Activated CD4-positive, alpha-beta T cell treated with anti-CD3 and anti-CD28 coated beads for 24 hours (primary cell): ENCODE measurements around the gene CHEK2.
"Not testable (repeated sequence)": the region's sequence is repeated elsewhere in the genome, so short reads cannot be mapped to it uniquely, and the experiment has no call there.

Source experiments
- DNase-seq, 2 donors: peaks; one replicate each; pipeline ENCODE4 v3.0.0-alpha.2; 2020; ENCODE audit warnings: low read depth in 2 of 2

CHEK2 gene

GRCh38 chr22:28741785-28742561 lies at the start of gene CHEK2, which contains the start of gene HSCB:
TSS of gene CHEK2 (minus strand) at chr22:28741820. CDS start at chr22:28734721, 7,099 bp downstream.
TSS of gene HSCB (plus strand) at chr22:28742039. CDS start at chr22:28742096, 57 bp downstream.
- peak; percentile 94 to 96 for DNase-seq

GRCh38 chr22:28791124-28791523 lies 49.5 kb upstream of the CHEK2 start:
- no peak for DNase-seq

- DNase-seq = no peak
Measured at GRCh38 chr22:28788601-28789000, 47.0 kb upstream of the CHEK2 start.

GRCh38 chr22:28783786-28784671 lies 42.4 kb upstream of the CHEK2 start:
- no peak for DNase-seq

GRCh38 chr22:28780296-28780695 lies 38.7 kb upstream of the CHEK2 start:
- no peak for DNase-seq

GRCh38 chr22:28779833-28780232 lies 38.2 kb upstream of the CHEK2 start:
- no peak for DNase-seq

- no peak for DNase-seq
Measured at GRCh38 chr22:28774378-28774777, 32.8 kb upstream of the CHEK2 start.

- DNase-seq = no peak
Measured at GRCh38 chr22:28773461-28773867, 31.8 kb upstream of the CHEK2 start.

GRCh38 chr22:28772633-28773460 lies 31.2 kb upstream of the CHEK2 start, which contains the start of gene CCDC117:
TSS of gene CCDC117 (plus strand) at chr22:28772695. CDS start at chr22:28772850, 155 bp downstream.
- DNase-seq = peak; percentile 85 to 90

GRCh38 chr22:28771195-28771791 lies 29.7 kb upstream of the CHEK2 start:
- no peak for DNase-seq

- no peak for DNase-seq
Measured at GRCh38 chr22:28769394-28770085, 27.9 kb upstream of the CHEK2 start.

- DNase-seq = no peak
Measured at GRCh38 chr22:28768701-28769393, 27.2 kb upstream of the CHEK2 start.

- no peak for DNase-seq
Measured at GRCh38 chr22:28766628-28767027, 25.0 kb upstream of the CHEK2 start.

- DNase-seq = not testable (repeated sequence)
Measured at GRCh38 chr22:28762000-28762399, 20.4 kb upstream of the CHEK2 start.

- no peak for DNase-seq
Measured at GRCh38 chr22:28761449-28761755, 19.8 kb upstream of the CHEK2 start.

GRCh38 chr22:28759861-28760560 lies 18.4 kb upstream of the CHEK2 start:
- DNase-seq = no peak

- not testable (repeated sequence) for DNase-seq
Measured at GRCh38 chr22:28754512-28754911, 12.9 kb upstream of the CHEK2 start.

- no peak for DNase-seq
Measured at GRCh38 chr22:28750471-28750881, 8.9 kb upstream of the CHEK2 start.

- no peak for DNase-seq
Measured at GRCh38 chr22:28743852-28744251, 2.2 kb upstream of the CHEK2 start.

- DNase-seq = no peak
Measured at GRCh38 chr22:28742562-28742962, 942 bp upstream of the CHEK2 start.
